ENCODE data around the gene ZNF839. TPM values are rescaled to one million over a fixed set of nuclear protein-coding genes. Genes with fewer than 3 reads are reported as not detected.

Gene ZNF839
- total and polyA plus RNA-seq, 2 of the 4 experiments (the other 2 are of a cell fraction), result 5.7 to 10.7 TPM

GRCh38 chr14:102345232-102345631 is 25.7 kb downstream of the ZNF839 start:
- Histone ChIP-seq H4K5ac (ENCODE audit: low read depth, low read length) (no peak overlapping the region), H3K18ac (ENCODE audit: low read depth, low read length) (no peak overlapping the region), H3K9me3 (ENCODE audit: control insufficient read depth, insufficient read depth, low read length) (no peaks in the 10 kb centered on the region), H3K79me1 (ENCODE audit: low read depth in 1 of 2, low read length in 2 of 2) (no peaks in the 10 kb centered on the region), H3K27me3 (ENCODE audit: control insufficient read depth, insufficient read depth, low read length) (no peaks in the 10 kb centered on the region), H3K9ac (ENCODE audit: low read depth, low read length) (no peak overlapping the region), H3K4ac (ENCODE audit: low read depth, low read length) (no peak overlapping the region), H3K9me1 (ENCODE audit: insufficient read depth, low read length) (no peaks in the 10 kb centered on the region), H2BK120ac (ENCODE audit: low read depth, low read length) (no peak overlapping the region), H2AK5ac (ENCODE audit: low read depth, low read length) (no peak overlapping the region), H4K8ac (ENCODE audit: low read depth in 2 of 2, low read length in 2 of 2) (no peak overlapping the region), H3K36me3 (ENCODE audit: control insufficient read depth, insufficient read depth, low read length) (peaks cover 52% of the 10 kb centered on the region), H2BK20ac (ENCODE audit: low read depth, low read length) (no peak overlapping the region), H2BK5ac (ENCODE audit: low read depth, low read length, poor library complexity, severe bottlenecking) (no peak overlapping the region), H4K91ac (ENCODE audit: insufficient read depth, low read depth, low read length) (no peak overlapping the region), H3K23ac (ENCODE audit: low read depth, low read length) (no peak overlapping the region), H4K20me1 (ENCODE audit: insufficient read depth, low read length) (no peaks in the 10 kb centered on the region; the same call in 1 of the 2 replicates), H3K56ac (ENCODE audit: extremely low read depth, insufficient read depth, low read length) (no peak overlapping the region), H2BK15ac (ENCODE audit: low read depth, low read length) (no peak overlapping the region), H2AK9ac (replicated peaks; ENCODE audit: low read depth, low read length, poor library complexity) (no peak overlapping the region), H3K4me2 (ENCODE audit: low read depth, low read length) (no peak overlapping the region), H3K4me1 (ENCODE audit: control insufficient read depth, insufficient read depth, low read length) (no peaks in the 10 kb centered on the region), H2AFZ (replicated peaks; ENCODE audit: low read length, poor library complexity) (no peak overlapping the region), H3K4me3 (ENCODE audit: insufficient read depth, low read depth, low read length) (no peak overlapping the region), H3K14ac (replicated peaks; ENCODE audit: low read depth, low read length) (no peak overlapping the region), H3K27ac (ENCODE audit: insufficient read depth, low read length) (no peak overlapping the region)
- BruUV-seq (replicated peaks), result no TSS peak
- dilution Hi-C loops (cut with HindIII; ENCODE audit: low sequenced_read_pairs, unreplicated experiment), result no loop called here
- 83% methylated on average over 1 of the region's 3 CpGs; no CpG with 5 or more reads in 1 of the 2 experiments for WGBS, 2 experiments (ENCODE audit: extremely low coverage in 2 of 2, insufficient read length in 1 of 2)
- in situ Hi-C loops (cut with MboI; ENCODE audit: low sequenced_read_pairs), result no loop called here
- no peak for TF ChIP-seq RCOR1 (IDR thresholded peaks at IDR 0.05; ENCODE audit: insufficient replicate concordance, low read length)
- no peak for TF ChIP-seq RAD21 (IDR thresholded peaks at IDR 0.05; ENCODE audit: low read length)
- no peak for TF ChIP-seq MAZ (IDR thresholded peaks at IDR 0.05; ENCODE audit: borderline replicate concordance, low read depth, low read length)
- no peak for TF ChIP-seq CHD1 (IDR thresholded peaks at IDR 0.05; ENCODE audit: low read depth, low read length)
- no peak for TF ChIP-seq RFX5 (IDR thresholded peaks at IDR 0.05; ENCODE audit: low read depth, low read length)
- no peak for TF ChIP-seq BHLHE40 (IDR thresholded peaks at IDR 0.05; ENCODE audit: low read depth, low read length)
- no peak for TF ChIP-seq NFE2L2 (IDR thresholded peaks at IDR 0.05; ENCODE audit: low read depth, low read length)
- TF ChIP-seq MAFK (IDR thresholded peaks at IDR 0.05; ENCODE audit: low read depth, low read length), result no peak
- no peak for TF ChIP-seq POLR2A (IDR thresholded peaks at IDR 0.05; ENCODE audit: low read depth, low read length)
- no peak for TF ChIP-seq FOS (IDR thresholded peaks at IDR 0.05; ENCODE audit: low read depth, low read length)
- TF ChIP-seq USF2 (IDR thresholded peaks at IDR 0.05; ENCODE audit: low read depth, low read length), result no peak
- TF ChIP-seq SMC3 (IDR thresholded peaks at IDR 0.05; ENCODE audit: low read depth, low read length), result no peak
- no peak for TF ChIP-seq CEBPB (IDR thresholded peaks at IDR 0.05; ENCODE audit: low read depth, low read length)
- TF ChIP-seq CTCF (conservative IDR thresholded peaks at IDR 0.05; ENCODE audit: low read depth, low read length), result no peak
- no peak for TF ChIP-seq ELK1 (IDR thresholded peaks at IDR 0.05; ENCODE audit: borderline replicate concordance, low read depth, low read length)
- no peak for TF ChIP-seq MXI1 (IDR thresholded peaks at IDR 0.05; ENCODE audit: borderline replicate concordance, low read depth, low read length)
- ChIA-PET CTCF (no interaction called here), POLR2A (ENCODE audit: unreplicated experiment) (no interaction called here)
- intact Hi-C loops (cut with micrococcal nuclease), result no loop called here
- DNase-seq (no peak), ATAC-seq (ENCODE audit: low read depth) (no peak)

Data from IMR-90 (cell line).